ENCODE data around the gene DCAF15.

The DCAF15 gene

GRCh38 chr19:13995017-13995728 lies 42.9 kb downstream of the DCAF15 start:
- peak; percentile 20 for DNase-seq (ENCODE audit: low spot score)

GRCh38 chr19:13995878-13996765 lies 43.8 kb downstream of the DCAF15 start:
- DNase-seq (ENCODE audit: low spot score): no peak

GRCh38 chr19:13996928-13997630 lies 44.8 kb downstream of the DCAF15 start:
- DNase-seq (ENCODE audit: low spot score): no peak

GRCh38 chr19:13997631-13997962 lies 45.3 kb downstream of the DCAF15 start:
- no peak for DNase-seq (ENCODE audit: low spot score)

- DNase-seq (ENCODE audit: low spot score): no peak
These were observed 46.1 kb downstream of the DCAF15 start for GRCh38 chr19:13998426-13998825.

GRCh38 chr19:13999085-13999484 lies 46.8 kb downstream of the DCAF15 start:
- DNase-seq (ENCODE audit: low spot score): no peak

GRCh38 chr19:14000691-14001375 lies 48.5 kb downstream of the DCAF15 start:
- DNase-seq (ENCODE audit: low spot score): no peak

- peak; percentile 24 for DNase-seq (ENCODE audit: low spot score)
These were observed 50.4 kb downstream of the DCAF15 start for GRCh38 chr19:14002571-14003250.

- no peak for DNase-seq (ENCODE audit: low spot score)
These were observed 51.1 kb downstream of the DCAF15 start for GRCh38 chr19:14003251-14004055.

- DNase-seq (ENCODE audit: low spot score): peak; percentile 88
These were observed 52.5 kb downstream of the DCAF15 start for GRCh38 chr19:14004619-14005348.

- peak; percentile 55 for DNase-seq (ENCODE audit: low spot score)
These were observed 53.2 kb downstream of the DCAF15 start for GRCh38 chr19:14005349-14006084.

GRCh38 chr19:14006085-14006765 lies 53.9 kb downstream of the DCAF15 start, which contains the start of gene RFX1:
Gene RFX1 (minus strand): TSS chr19:14006320. CDS start chr19:13993843, 12,477 bp downstream.
- DNase-seq (ENCODE audit: low spot score): peak; percentile 100

GRCh38 chr19:14006766-14007562 lies 54.7 kb downstream of the DCAF15 start:
- DNase-seq (ENCODE audit: low spot score): no peak

Measured in pons (tissue), 1 donor.